A549 (cell line): ENCODE measurements around the gene ACOT11. TPM values are rescaled to one million over a fixed set of nuclear protein-coding genes. Genes with fewer than 3 reads are reported as not detected.

ENCODE experiments used
- ATAC-seq, 2 experiments: fragments of 200-7000 bp in 1 of 2; fragments of >200 bp in 1 of 2; cut with Nextera tagmentation in 1 of 2; cut with Tn5 transposase in 1 of 2; 3 replicates each; pipeline versions ENCODE4 v1.8.0 to v1.9.1; 2018 to 2020; ENCODE audit warnings: mild to moderate bottlenecking in 1 of 2, moderate library complexity in 1 of 2
- CTCF ChIA-PET: fragments of 300-600 bp; sonication (Branson Sonifier 250); formaldehyde crosslinking; extraction: SDS; loops from one replicate; lab custom pipeline; 2021; ENCODE audit warnings: antibody characterized with exemption, inconsistent platforms; lab: Yijun Ruan, JAX
- POLR2A ChIA-PET: fragments of 350-600 bp; formaldehyde crosslinking; extraction: SDS; loops from one replicate; lab custom pipeline; 2021; ENCODE audit warnings: antibody characterized with exemption, inconsistent platforms; lab: Yijun Ruan, JAX
- DNase-seq, 2 experiments: peaks; one replicate each; pipeline versions ENCODE4 v3.0.0 to v3.0.0-alpha.2; 2011 to 2016; ENCODE audit warnings: low read depth in 1 of 2, low spot score in 1 of 2
- FAIRE-seq: peaks from 2 replicates; lab custom pipeline; 2011; peaks lifted over from hg19 to GRCh38; lab: Jason Lieb, UNC
- H3K27ac ChIP-seq, 2 experiments: fragments of >200 bp; sonication (Bioruptor Twin); formaldehyde crosslinking; 3 replicates each; pipeline ENCODE4 v1.5.1; 2016 to 2017
- H3K4me1 ChIP-seq: fragments of >200 bp; sonication (Bioruptor Twin); formaldehyde crosslinking; 3 replicates; pipeline ENCODE4 v1.6.1; 2016
- H3K4me2 ChIP-seq: fragments of >200 bp; sonication (Bioruptor Twin); formaldehyde crosslinking; 3 replicates; pipeline ENCODE4 v1.6.1; 2016
- H3K4me3 ChIP-seq: fragments of >200 bp; sonication (Bioruptor Twin); formaldehyde crosslinking; 3 replicates; pipeline ENCODE4 v1.5.1; 2016
- H3K9me3 ChIP-seq: fragments of >200 bp; sonication (Bioruptor Twin); formaldehyde crosslinking; 3 replicates; pipeline ENCODE4 v1.6.1; 2016
- CBX8 ChIP-seq: fragments of 200-600 bp; sonication (generic); IDR thresholded peaks from 2 replicates; pipeline ENCODE4 v1.6.1; 2016
- EHMT2 ChIP-seq: fragments of 200-600 bp; sonication (generic); IDR thresholded peaks from 2 replicates; pipeline ENCODE4 v1.6.1; 2016; ENCODE audit warnings: antibody characterized with exemption, low read depth, mild to moderate bottlenecking, moderate library complexity
- FOSL2 ChIP-seq, 2 experiments: fragments of 450-650 bp in 1 of 2; fragments of >200 bp in 1 of 2; sonication (Bioruptor Twin) in 1 of 2; formaldehyde crosslinking; IDR thresholded peaks; 2 replicates each; pipeline versions ENCODE4 v1.5.0 to v1.6.1; 2016 to 2020; ENCODE audit warnings: mild to moderate bottlenecking in 1 of 2, moderate library complexity in 1 of 2
- HDAC2 ChIP-seq: fragments of 200-600 bp; sonication (generic); IDR thresholded peaks from 2 replicates; pipeline ENCODE4 v1.6.1; 2016
- HMGXB4 ChIP-seq: fragments of 250-450 bp; sonication (Bioruptor Pico); IDR thresholded peaks from 2 replicates; pipeline ENCODE4 v1.5.0; 2021; ENCODE audit warnings: mild to moderate bottlenecking, moderate library complexity, borderline replicate concordance
- HOXB5 ChIP-seq: fragments of 250-450 bp; sonication (Bioruptor Pico); IDR thresholded peaks from 2 replicates; pipeline ENCODE4 v1.5.0; 2020; ENCODE audit warnings: mild to moderate bottlenecking, moderate library complexity
- KDM5A ChIP-seq: fragments of 200-600 bp; sonication (generic); IDR thresholded peaks from 2 replicates; pipeline ENCODE4 v1.6.1; 2016; ENCODE audit warnings: antibody characterized with exemption, mild to moderate bottlenecking
- NR3C1 ChIP-seq: fragments of >200 bp; sonication (Bioruptor Twin); formaldehyde crosslinking; IDR thresholded peaks from 3 replicates; pipeline ENCODE4 v1.6.1; 2017
- PBX3 ChIP-seq: IDR thresholded peaks from 2 replicates; pipeline ENCODE4 v1.6.1; 2012
- RAD21 ChIP-seq, 2 experiments: fragments of >200 bp in 1 of 2; sonication (Bioruptor Twin) in 1 of 2; formaldehyde crosslinking in 1 of 2; IDR thresholded peaks in 1 of 2; conservative IDR thresholded peaks in 1 of 2; 2 replicates in 1 of 2; 3 replicates in 1 of 2; pipeline ENCODE4 v1.6.1; 2012 to 2018; ENCODE audit warnings: inconsistent platforms in 1 of 2
- SMC3 ChIP-seq: fragments of >200 bp; sonication (Bioruptor Twin); formaldehyde crosslinking; IDR thresholded peaks from 3 replicates; pipeline ENCODE4 v1.6.1; 2018; ENCODE audit warnings: inconsistent platforms
- WGBS: methylation state at CpG from one replicate; pipeline ENCODE4 v1.1.6; 2017; ENCODE audit errors: missing lambda C conversion rate; 5-methylcytosine and 5-hydroxymethylcytosine counted together
- polyA plus RNA-seq, 4 experiments: library from polyadenylated mRNA; depleted of rRNA in 3 of 4; stranded (reverse); fragments of >200 nt; fragmentation: RNase III in 1 of 4; extraction: RNeasy Plus Mini Kit Qiagen cat#74134 plus additional on column Dnase treatment in 1 of 4; gene quantifications; 2 replicates in 3 of 4; 3 replicates in 1 of 4; pipeline ENCODE4 v1.2.3, GENCODE V29; 2011 to 2017
- TF ChIP-seq, protein P1 (sequence below): fragments of 450-650 bp; IDR thresholded peaks from 2 replicates; pipeline ENCODE4 v1.6.1; 2014; ENCODE audit warnings: antibody characterized with exemption
- TF ChIP-seq, protein P2 (sequence below): IDR thresholded peaks from 2 replicates; pipeline ENCODE4 v1.6.1; 2012
- TF ChIP-seq, protein P3 (sequence below): IDR thresholded peaks from 2 replicates; pipeline ENCODE4 v1.6.1; 2012; ENCODE audit warnings: low read depth, borderline replicate concordance

The ACOT11 gene
- polyA plus RNA-seq, 2 of the 4 experiments (the other 2 are of a cell fraction): 1.7 TPM

DNA sequence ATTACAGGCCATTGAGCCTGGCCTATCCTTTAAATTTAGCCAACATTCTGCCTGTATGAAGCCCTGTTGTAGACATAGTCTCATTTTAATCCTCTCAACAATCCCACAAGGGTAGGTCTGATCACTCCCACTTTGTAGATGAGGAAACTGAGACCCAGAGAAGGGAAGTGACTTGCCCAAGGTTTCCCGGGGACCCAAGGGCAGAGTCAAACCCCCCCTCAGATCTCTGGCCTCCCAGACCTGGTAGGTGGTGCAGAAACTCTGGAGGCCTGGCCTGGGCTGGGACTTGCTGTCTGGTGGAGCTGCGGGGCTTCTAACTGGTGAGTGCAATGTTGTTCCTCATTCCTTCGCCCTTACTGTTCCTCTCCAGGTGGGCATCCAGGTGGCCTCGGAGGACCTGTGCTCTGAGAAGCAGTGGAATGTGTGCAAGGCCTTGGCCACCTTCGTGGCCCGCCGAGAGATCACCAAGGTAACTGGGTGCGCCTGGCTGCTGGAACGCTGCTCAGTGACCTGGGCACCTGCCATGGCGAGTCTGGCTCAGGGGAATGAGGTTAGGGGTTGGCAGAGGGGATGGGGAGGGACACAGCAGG is 45.6 kb downstream of the ACOT11 start:
- DNase-seq (no peak), ATAC-seq (no peak), FAIRE-seq (no peak)
- Histone ChIP-seq H3K4me3 (no peak overlapping the region), H3K9me3 (no peaks in the 10 kb centered on the region), H3K4me1 (no peaks in the 10 kb centered on the region), H3K27ac (no peak overlapping the region), H3K4me2 (no peak overlapping the region)
- CTCF ChIA-PET: interaction anchor here (0.5 to 1.2 kb wide), 2 partner anchors 9 to 321 kb away, joined by 3 read pairs; no protein-coding TSS in a partner anchor
- WGBS: 72% methylated on average over 10 of the region's 10 CpGs
- no peak for TF ChIP-seq HMGXB4
- TF ChIP-seq, protein P1, sequence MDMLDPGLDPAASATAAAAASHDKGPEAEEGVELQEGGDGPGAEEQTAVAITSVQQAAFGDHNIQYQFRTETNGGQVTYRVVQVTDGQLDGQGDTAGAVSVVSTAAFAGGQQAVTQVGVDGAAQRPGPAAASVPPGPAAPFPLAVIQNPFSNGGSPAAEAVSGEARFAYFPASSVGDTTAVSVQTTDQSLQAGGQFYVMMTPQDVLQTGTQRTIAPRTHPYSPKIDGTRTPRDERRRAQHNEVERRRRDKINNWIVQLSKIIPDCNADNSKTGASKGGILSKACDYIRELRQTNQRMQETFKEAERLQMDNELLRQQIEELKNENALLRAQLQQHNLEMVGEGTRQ: no peak
- TF ChIP-seq, protein P2, sequence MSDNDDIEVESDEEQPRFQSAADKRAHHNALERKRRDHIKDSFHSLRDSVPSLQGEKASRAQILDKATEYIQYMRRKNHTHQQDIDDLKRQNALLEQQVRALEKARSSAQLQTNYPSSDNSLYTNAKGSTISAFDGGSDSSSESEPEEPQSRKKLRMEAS: no peak
- TF ChIP-seq, all 56 proteins: peak for 0
- POLR2A ChIA-PET: no interaction called here

- TF ChIP-seq EHMT2 (no peak), RAD21 (conservative IDR thresholded peaks at IDR 0.05 in 1 of 2, IDR thresholded peaks at IDR 0.05 in 1 of 2) (no peak), HDAC2 (no peak)
- 84% methylated on average over 12 of the region's 16 CpGs for WGBS
- Histone ChIP-seq H3K4me1 (no peaks in the 10 kb centered on the region), H3K4me2 (no peak overlapping the region), H3K27ac (no peak overlapping the region), H3K4me3 (no peak overlapping the region), H3K9me3 (no peaks in the 10 kb centered on the region)
- POLR2A ChIA-PET: no interaction called here
- CTCF ChIA-PET: interaction anchor here (1.2 kb wide), 1 partner anchor 10 kb away, joined by 3 read pairs; no protein-coding TSS in a partner anchor
- FAIRE-seq (no peak), ATAC-seq (no peak), DNase-seq (no peak)
Observed at GRCh38 chr1:54594463-54594862, 46.4 kb downstream of the ACOT11 start.

DNA sequence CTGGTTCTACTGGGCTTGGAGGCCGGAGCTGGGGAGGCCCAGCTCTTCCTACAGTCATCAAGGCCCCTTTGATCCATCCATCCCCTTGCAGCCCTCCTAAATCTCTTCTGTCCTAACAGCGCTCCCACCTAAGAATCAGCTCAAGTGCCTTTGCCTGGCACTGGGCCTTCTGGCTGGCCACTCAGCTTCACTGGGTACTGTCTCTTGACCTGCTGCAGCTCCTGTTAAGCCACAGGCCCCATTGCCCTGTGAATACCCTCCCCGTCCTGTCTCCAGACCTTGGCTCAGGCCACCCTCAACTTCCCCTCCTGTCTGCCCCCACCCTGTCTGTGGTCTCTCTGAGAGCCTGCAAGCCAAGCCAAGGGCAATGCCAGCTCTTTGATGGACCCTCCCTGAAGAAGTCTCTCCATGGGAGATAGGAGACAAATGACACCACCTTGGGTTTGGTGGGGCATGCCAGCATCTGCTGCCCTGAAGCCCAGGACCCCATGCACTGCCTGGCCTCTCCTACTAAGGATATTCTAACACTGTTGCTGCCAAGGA is 48.0 kb downstream of the ACOT11 start:
- ATAC-seq: no peak
- POLR2A ChIA-PET: no interaction called here

More for the DNA sequence above, 48.0 kb downstream of the ACOT11 start:
- no peak for TF ChIP-seq HOXB5
- no peak for TF ChIP-seq KDM5A
- TF ChIP-seq, protein P3, sequence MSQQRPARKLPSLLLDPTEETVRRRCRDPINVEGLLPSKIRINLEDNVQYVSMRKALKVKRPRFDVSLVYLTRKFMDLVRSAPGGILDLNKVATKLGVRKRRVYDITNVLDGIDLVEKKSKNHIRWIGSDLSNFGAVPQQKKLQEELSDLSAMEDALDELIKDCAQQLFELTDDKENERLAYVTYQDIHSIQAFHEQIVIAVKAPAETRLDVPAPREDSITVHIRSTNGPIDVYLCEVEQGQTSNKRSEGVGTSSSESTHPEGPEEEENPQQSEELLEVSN: no peak
- no peak for TF ChIP-seq CBX8
- no peak for TF ChIP-seq SMC3
- no peak for TF ChIP-seq PBX3
- no peak for TF ChIP-seq NR3C1
- TF ChIP-seq, protein P2: no peak
- TF ChIP-seq FOSL2 (IDR thresholded peaks at IDR 0.05): no peak
- no peak for TF ChIP-seq FOSL2 (CRISPR knock-in tag; IDR thresholded peaks at IDR 0.05)
- Histone ChIP-seq H3K4me3 (no peak overlapping the region), H3K27ac (no peak overlapping the region), H3K4me1 (no peaks in the 10 kb centered on the region), H3K4me2 (no peak overlapping the region), H3K9me3 (no peaks in the 10 kb centered on the region)
- no peak for DNase-seq
- WGBS: 87% methylated on average over 3 of the region's 3 CpGs
- FAIRE-seq: no peak
- CTCF ChIA-PET: no interaction called here
